ENCODE results near the gene TJP2. TPM values are rescaled to one million over a fixed set of nuclear protein-coding genes. Genes with fewer than 3 reads are reported as not detected.

TJP2 gene
- total RNA-seq, 2 experiments from 2014 or later: 6.3 to 8.0 TPM

GRCh38 chr9:69279084-69279731 is 105.1 kb downstream of the TJP2 start:
- no peak for TF ChIP-seq CTCF (IDR thresholded peaks at IDR 0.05)
- Mint-ChIP-seq H3K4me3 (no peak overlapping the region), H3K27me3 (peaks cover 31% of the 10 kb centered on the region), H3K36me3 (ENCODE audit: low read depth) (no peaks in the 10 kb centered on the region), H3K4me1 (ENCODE audit: low read depth) (no peaks in the 10 kb centered on the region), H3K27ac (no peak overlapping the region), H3K9me3 (peaks cover 6% of the 10 kb centered on the region)
- Histone ChIP-seq H3K27me3 (ENCODE audit: control insufficient read depth in 1 of 2, insufficient read depth in 2 of 2, low read length in 2 of 2) (peaks cover 0 to 6% of the 10 kb centered on the region in 2 experiments), H3K4me1 (ENCODE audit: insufficient read depth, low read length) (no peaks in the 10 kb centered on the region), H3K27ac (ENCODE audit: low read depth in 1 of 2, low read length in 2 of 2) (no peak overlapping the region), H3K9me3 (ENCODE audit: control insufficient read depth in 1 of 2, insufficient read depth in 1 of 2, low read length in 2 of 2) (peaks cover 0 to 10% of the 10 kb centered on the region in 2 experiments), H3K4me3 (ENCODE audit: low read length) (no peak overlapping the region), H3K36me3 (ENCODE audit: insufficient read depth, low read length) (no peaks in the 10 kb centered on the region)
- DNase-seq (no peak), ATAC-seq (ENCODE audit: poor library complexity) (no peak)
- intact Hi-C loops (cut with DNase I, micrococcal nuclease): no loop called here
- POLR2A ChIA-PET: no interaction called here
- CTCF ChIA-PET: no interaction called here

GRCh38 chr9:69279733-69280132 is 105.7 kb downstream of the TJP2 start:
- no peak for ATAC-seq (ENCODE audit: poor library complexity)
- H3K27ac Mint-ChIP-seq: no peak overlapping the region
- peaks cover 36% of the 10 kb centered on the region for H3K27me3 Mint-ChIP-seq
- TF ChIP-seq CTCF (IDR thresholded peaks at IDR 0.05): no peak
- no peak for DNase-seq
- peaks cover 0 to 7% of the 10 kb centered on the region in 2 experiments for H3K27me3 ChIP-seq (ENCODE audit: control insufficient read depth in 1 of 2, insufficient read depth in 2 of 2, low read length in 2 of 2)
- no peak overlapping the region for H3K4me3 Mint-ChIP-seq
- H3K9me3 ChIP-seq (ENCODE audit: control insufficient read depth in 1 of 2, insufficient read depth in 1 of 2, low read length in 2 of 2): peaks cover 0 to 5% of the 10 kb centered on the region in 2 experiments
- ChIA-PET CTCF (no interaction called here), POLR2A (no interaction called here)
- H3K27ac ChIP-seq (ENCODE audit: low read depth in 1 of 2, low read length in 2 of 2): no peak overlapping the region
- no peaks in the 10 kb centered on the region for H3K4me1 ChIP-seq (ENCODE audit: insufficient read depth, low read length)
- H3K4me3 ChIP-seq (ENCODE audit: low read length): no peak overlapping the region
- no peaks in the 10 kb centered on the region for H3K36me3 Mint-ChIP-seq (ENCODE audit: low read depth)
- no peaks in the 10 kb centered on the region for H3K36me3 ChIP-seq (ENCODE audit: insufficient read depth, low read length)
- intact Hi-C loops (cut with DNase I, micrococcal nuclease): no loop called here
- no peaks in the 10 kb centered on the region for H3K4me1 Mint-ChIP-seq (ENCODE audit: low read depth)
- H3K9me3 Mint-ChIP-seq: peaks cover 3% of the 10 kb centered on the region

GRCh38 chr9:69283003-69283402 is 108.9 kb downstream of the TJP2 start:
- intact Hi-C loops (cut with DNase I, micrococcal nuclease): no loop called here
- Histone ChIP-seq H3K27me3 (ENCODE audit: control insufficient read depth in 1 of 2, insufficient read depth in 2 of 2, low read length in 2 of 2) (peaks cover 0 to 10% of the 10 kb centered on the region in 2 experiments), H3K27ac (ENCODE audit: low read depth in 1 of 2, low read length in 2 of 2) (no peak overlapping the region), H3K4me1 (ENCODE audit: insufficient read depth, low read length) (no peaks in the 10 kb centered on the region), H3K36me3 (ENCODE audit: insufficient read depth, low read length) (no peaks in the 10 kb centered on the region), H3K9me3 (ENCODE audit: control insufficient read depth in 1 of 2, insufficient read depth in 1 of 2, low read length in 2 of 2) (peaks cover 0 to 4% of the 10 kb centered on the region in 2 experiments), H3K4me3 (ENCODE audit: low read length) (no peak overlapping the region)
- POLR2A ChIA-PET: no interaction called here
- no peak for DNase-seq
- H3K36me3 Mint-ChIP-seq (ENCODE audit: low read depth): no peaks in the 10 kb centered on the region
- no peak for ATAC-seq (ENCODE audit: poor library complexity)
- no peak overlapping the region for H3K4me3 Mint-ChIP-seq
- peaks cover 55% of the 10 kb centered on the region for H3K27me3 Mint-ChIP-seq
- no peak overlapping the region for H3K27ac Mint-ChIP-seq
- peaks cover 3% of the 10 kb centered on the region for H3K9me3 Mint-ChIP-seq
- no peaks in the 10 kb centered on the region for H3K4me1 Mint-ChIP-seq (ENCODE audit: low read depth)
- CTCF ChIA-PET: no interaction called here
- no peak for TF ChIP-seq CTCF (IDR thresholded peaks at IDR 0.05)
